HuH-7.5 (cell line): ENCODE results near the gene SIDT1.

Experiments used
- DNase-seq: peaks from one replicate; pipeline ENCODE4 v3.0.0; 2011; ENCODE audit warnings: low spot score

The SIDT1 gene

GRCh38 chr3:113546414-113546893 lies 14.1 kb downstream of the SIDT1 start:
- no peak for DNase-seq

GRCh38 chr3:113548501-113548900 lies 16.1 kb downstream of the SIDT1 start:
- no peak for DNase-seq

- no peak for DNase-seq
Measured at GRCh38 chr3:113551820-113552219, 19.5 kb downstream of the SIDT1 start.

DNA sequence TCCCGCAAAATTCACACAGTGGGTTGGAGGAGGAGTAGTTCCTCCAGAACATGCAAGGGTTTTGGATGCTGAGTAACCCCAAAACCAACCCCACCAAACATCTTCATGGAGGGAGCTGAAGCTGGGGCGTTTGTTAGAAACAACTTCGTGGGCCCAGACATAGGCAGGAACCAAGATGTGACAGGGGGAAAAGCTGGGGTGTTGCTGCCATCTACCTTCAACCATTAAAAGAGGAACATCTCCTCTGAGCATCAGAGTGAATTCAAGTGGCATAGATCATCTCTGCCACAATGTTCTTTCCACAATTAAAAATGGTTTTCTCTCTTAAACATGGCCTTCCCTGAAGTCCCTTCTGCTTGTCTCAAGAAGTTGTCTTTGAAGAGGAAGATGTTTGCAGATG lies 20.5 kb downstream of the SIDT1 start:
- no peak for DNase-seq

GRCh38 chr3:113555138-113555537 lies 22.8 kb downstream of the SIDT1 start:
- DNase-seq: no peak

DNA sequence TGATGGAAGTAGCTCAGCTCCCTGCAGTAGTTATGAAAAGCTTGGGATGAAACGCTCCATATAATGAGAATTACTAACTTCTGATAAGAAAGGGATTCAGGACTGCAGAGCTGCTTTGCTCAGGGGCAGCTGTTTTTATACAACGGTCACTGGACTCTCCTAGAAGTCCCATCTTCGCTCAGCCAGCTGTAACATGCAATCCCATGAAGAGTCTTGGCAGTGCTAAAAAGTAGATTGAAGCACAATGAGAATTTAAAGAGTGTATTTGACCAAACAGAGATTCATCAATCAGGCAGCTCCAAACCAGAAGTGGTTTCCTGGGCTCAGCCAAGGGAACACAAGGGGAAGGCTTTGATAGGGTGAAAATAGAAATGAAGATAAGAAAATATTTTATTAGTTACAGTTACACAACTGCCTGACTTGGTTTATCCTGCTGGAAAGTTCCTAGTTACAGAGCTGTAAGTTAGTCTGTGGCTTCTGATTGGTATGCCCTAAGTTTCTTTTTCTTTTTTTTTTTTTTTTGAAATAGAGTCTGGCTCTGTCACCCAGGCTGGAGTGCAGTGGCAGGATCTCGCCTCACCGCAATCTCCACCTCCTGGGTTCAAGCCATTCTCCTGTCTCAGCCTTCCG lies 24.1 kb downstream of the SIDT1 start:
- DNase-seq: no peak

- DNase-seq: no peak
Measured at GRCh38 chr3:113556946-113557335, 24.6 kb downstream of the SIDT1 start.

GRCh38 chr3:113557374-113557773 lies 25.0 kb downstream of the SIDT1 start:
- DNase-seq: no peak

DNA sequence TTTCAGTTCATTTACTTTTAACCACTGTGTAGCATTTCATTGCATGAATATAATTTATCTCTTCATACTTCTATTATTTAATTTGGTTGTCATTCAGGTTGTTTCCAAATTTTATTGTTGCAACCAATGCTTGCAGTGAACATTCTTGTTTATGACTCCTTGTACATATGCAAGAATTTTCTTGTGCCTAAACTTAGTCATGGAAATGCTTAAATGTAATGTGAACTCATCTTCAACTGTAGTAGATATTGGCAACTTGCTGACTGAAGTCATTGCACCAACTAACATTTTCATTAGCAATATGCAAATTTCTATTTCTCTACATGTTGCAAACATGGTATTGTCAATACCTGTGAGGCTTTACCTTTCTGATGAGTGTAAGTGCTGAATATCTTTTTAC lies 26.7 kb downstream of the SIDT1 start:
- DNase-seq: no peak

DNA sequence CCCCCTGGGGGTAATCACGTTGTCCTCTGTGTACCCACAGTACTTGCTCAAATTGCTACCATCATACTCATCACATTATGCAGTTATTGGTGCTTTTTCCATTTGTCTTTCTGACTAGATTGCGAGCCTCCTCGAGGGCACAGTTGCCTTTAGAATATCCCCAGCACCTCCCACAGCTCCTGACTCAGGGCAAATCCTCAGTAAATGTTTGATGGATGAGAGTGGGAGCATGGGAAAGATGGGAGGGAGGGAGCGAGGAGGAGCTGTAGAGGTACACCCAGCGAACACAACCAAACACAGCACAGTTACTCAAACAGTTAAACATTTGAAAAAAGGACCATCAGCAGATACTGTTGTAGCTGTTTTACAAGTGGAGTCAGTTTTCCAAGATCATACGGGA lies 27.9 kb downstream of the SIDT1 start:
- no peak for DNase-seq

DNA sequence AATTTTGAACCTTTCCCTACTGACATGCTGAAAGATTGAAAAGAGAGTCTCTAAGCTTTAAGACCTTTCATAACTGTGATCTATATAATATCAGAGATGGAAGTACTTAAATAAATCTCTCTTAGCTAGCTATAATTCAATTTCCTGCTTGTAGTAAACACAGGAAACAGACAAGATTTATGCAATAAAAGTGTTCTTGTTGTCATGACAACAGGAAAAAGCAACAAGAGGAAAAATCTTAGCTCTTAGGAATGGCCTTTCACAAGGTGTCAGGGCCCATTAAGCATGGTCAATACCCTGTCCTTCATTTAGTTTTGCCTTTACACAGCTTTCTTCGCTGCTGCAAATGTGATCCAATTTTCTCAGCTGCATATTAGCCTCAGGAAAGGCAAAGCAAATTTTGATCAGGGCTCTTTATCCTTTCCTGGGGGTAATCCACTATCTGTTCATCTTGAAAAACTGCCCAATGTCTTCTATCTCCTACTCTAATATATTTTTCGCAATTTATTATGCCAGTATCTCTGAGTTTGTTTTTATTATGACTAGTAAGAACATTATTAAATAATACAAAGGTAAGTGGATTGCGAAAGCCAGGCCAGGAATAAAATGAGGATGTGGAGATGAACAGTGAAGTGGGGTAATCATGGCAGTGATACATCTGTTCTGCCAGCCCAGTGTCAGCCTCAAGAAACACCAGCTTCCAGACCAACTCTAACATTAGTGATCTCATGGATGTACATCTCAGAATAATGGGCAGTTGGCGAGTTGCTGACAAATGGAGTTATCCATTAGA lies 28.7 kb downstream of the SIDT1 start:
- no peak for DNase-seq

DNA sequence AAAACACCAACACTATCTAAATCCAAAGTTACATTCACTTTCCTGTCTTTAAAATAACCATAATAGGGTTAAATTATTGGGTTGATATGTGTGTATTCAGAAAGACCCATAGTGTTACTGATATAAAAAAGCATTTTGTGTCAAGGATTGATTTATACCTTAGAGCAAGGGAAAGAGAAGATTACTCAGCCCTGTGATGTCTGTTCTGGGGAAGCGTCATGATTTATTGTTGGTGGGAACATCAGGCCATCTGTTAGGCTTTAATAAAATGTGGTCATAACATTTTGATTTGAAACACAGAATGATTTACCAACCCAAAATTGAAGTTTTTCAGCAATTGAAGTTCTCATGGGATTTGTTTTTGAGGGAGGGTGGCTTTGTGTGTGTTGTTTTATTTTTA lies 33.2 kb downstream of the SIDT1 start:
- no peak for DNase-seq

GRCh38 chr3:113570158-113570557 lies 37.8 kb downstream of the SIDT1 start:
- DNase-seq: no peak

DNA sequence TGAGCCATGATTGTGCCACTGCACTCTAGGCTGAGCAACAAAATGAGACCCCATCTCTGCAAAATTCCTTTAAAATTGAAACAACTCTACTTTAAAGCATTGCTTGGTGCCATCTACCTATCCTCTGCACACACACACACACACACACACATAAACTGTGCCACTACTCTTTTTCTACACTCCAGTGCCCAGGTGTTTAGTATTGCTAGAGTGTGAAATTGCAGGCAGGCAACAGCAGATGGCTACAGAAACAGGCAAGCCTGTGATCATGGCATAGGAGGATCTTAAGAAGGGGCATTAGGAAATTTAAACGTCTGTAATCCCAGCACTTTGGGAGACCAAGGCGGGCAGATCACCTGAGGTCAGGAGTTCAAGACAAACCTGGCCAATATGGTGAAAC lies 39.0 kb downstream of the SIDT1 start:
- no peak for DNase-seq

DNA sequence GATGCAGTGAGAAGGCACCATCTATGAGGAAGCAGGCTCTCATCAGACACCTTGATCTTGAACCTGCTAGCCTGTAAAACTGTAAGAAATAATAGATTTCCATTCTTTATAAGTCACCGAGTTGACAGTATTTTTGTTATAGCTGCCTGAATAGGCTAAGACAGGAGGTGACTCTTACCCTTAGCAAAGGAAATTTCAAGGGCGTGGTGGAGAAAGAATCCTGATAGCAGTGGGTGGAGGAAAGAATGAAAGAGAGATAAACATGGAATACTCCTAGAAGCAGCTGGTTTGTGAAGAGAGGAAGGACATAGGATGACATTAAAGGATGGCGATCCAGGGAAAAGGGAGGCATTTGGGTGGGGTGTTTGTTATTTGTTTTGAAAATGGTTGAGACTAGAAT lies 41.4 kb downstream of the SIDT1 start:
- DNase-seq: no peak

DNA sequence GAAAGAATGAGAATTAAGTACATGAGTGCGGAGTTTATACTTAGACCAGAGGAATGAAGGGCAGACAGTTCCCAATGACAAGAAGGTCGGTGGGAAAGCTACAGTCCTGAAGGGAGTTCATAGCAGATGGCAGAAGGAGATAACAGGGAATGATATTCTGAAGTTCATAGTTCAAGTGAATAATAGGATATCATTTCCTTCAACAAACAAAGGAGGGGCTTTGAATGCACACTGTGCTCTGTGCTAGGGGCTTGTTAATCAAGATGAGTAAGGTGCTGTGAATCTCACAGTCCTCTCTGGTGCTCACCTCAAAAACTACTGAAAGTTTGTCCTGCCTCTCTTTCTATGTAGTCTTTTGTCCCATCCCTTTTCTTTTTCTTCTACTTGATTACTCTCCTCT lies 41.9 kb downstream of the SIDT1 start:
- DNase-seq: no peak

GRCh38 chr3:113575206-113575605 lies 42.9 kb downstream of the SIDT1 start:
- DNase-seq: no peak

GRCh38 chr3:113585228-113585627 lies 52.9 kb downstream of the SIDT1 start:
- DNase-seq: no peak

GRCh38 chr3:113585720-113586119 lies 53.4 kb downstream of the SIDT1 start:
- no peak for DNase-seq

- DNase-seq: no peak
Measured at GRCh38 chr3:113588806-113589205, 56.5 kb downstream of the SIDT1 start.

- no peak for DNase-seq
Measured at GRCh38 chr3:113589971-113590370, 57.6 kb downstream of the SIDT1 start.

DNA sequence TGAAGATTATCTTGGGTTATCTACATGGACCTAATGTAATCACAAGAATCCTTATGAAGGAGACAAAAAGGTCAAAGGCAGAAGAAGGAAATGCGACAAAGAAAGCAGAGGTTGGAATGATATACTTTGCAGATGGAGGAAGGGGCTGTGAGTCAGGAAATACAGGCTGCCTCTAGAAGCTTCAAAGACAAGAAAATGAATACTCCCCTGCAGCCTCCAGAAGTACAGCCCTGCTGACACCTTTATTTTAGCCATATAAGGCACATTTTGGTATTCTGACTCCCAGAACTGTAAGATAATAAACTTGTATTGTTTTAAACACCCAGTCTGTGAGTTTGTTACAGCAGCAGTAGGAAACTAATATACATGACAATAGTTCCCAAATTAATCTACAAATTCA lies 58.6 kb downstream of the SIDT1 start:
- DNase-seq: no peak

GRCh38 chr3:113594066-113594465 lies 61.7 kb downstream of the SIDT1 start:
- no peak for DNase-seq
